Activated effector memory CD4-positive, alpha-beta T cell treated with Interleukin-2 at 50 U/mL for 16 hours (primary cell): ENCODE measurements around the gene GARIN5B.

Source experiments
- DNase-seq: peaks from one replicate; pipeline ENCODE4 v3.0.0-alpha.2; 2020

GARIN5B gene

GRCh38 chr19:55387736-55388497 is 24.9 kb upstream of the GARIN5B start:
- DNase-seq = no peak

GRCh38 chr19:55386493-55386971 is 23.5 kb upstream of the GARIN5B start:
- DNase-seq = no peak

GRCh38 chr19:55385724-55386492 is 22.8 kb upstream of the GARIN5B start, which contains the start of gene RPL28:
RPL28 (plus strand) TSS chr19:55385932; CDS start chr19:55386358, 426 bp downstream.
- peak; percentile 97 for DNase-seq

GRCh38 chr19:55384920-55385723 is 22.1 kb upstream of the GARIN5B start:
- peak; percentile 92 for DNase-seq

GRCh38 chr19:55384131-55384919 is 21.3 kb upstream of the GARIN5B start, which contains the start of gene TMEM238:
TMEM238 (minus strand) TSS chr19:55384292; CDS start chr19:55384259, 33 bp downstream.
- peak; percentile 36 for DNase-seq

GRCh38 chr19:55383279-55384130 is 20.4 kb upstream of the GARIN5B start:
- peak; percentile 31 for DNase-seq

- DNase-seq = no peak
Observed at GRCh38 chr19:55382522-55383054, 19.5 kb upstream of the GARIN5B start.

- DNase-seq = no peak
Observed at GRCh38 chr19:55382013-55382412, 19.0 kb upstream of the GARIN5B start.

- DNase-seq = no peak
Observed at GRCh38 chr19:55379174-55379573, 16.1 kb upstream of the GARIN5B start.

GRCh38 chr19:55377356-55378131 is 14.5 kb upstream of the GARIN5B start:
- no peak for DNase-seq

GRCh38 chr19:55376241-55376933 is 13.3 kb upstream of the GARIN5B start, which contains the start of gene TMEM190:
TMEM190 (plus strand) TSS chr19:55376826; CDS start chr19:55376854, 28 bp downstream.
- no peak for DNase-seq

GRCh38 chr19:55373993-55374757 is 11.1 kb upstream of the GARIN5B start:
- DNase-seq = no peak

GRCh38 chr19:55373306-55373992 is 10.4 kb upstream of the GARIN5B start:
- DNase-seq = no peak

GRCh38 chr19:55372316-55373081 is 9.4 kb upstream of the GARIN5B start:
- DNase-seq = no peak

- no peak for DNase-seq
Observed at GRCh38 chr19:55370305-55370988, 7.4 kb upstream of the GARIN5B start, which contains the start of gene IL11. IL11 (minus strand) TSS chr19:55370463; CDS start chr19:55370310, 153 bp downstream.

GRCh38 chr19:55369653-55370304 is 6.7 kb upstream of the GARIN5B start:
- no peak for DNase-seq
